Skeletal muscle tissue (tissue), 4 donors: Measurements from ENCODE around the gene TCAP. TPM values are rescaled to one million over a fixed set of nuclear protein-coding genes. Genes with fewer than 3 reads are reported as not detected.
"Not testable (repeated sequence)": the region's sequence is repeated elsewhere in the genome, so short reads cannot be mapped to it uniquely, and the experiment has no call there.

ENCODE experiments used
- H3K27ac ChIP-seq: one replicate; pipeline ENCODE4 v1.7.0; 2013; ENCODE audit warnings: mild to moderate bottlenecking, low read depth, low read length, inconsistent platforms
- H3K27me3 ChIP-seq, 3 donors: one replicate each; pipeline ENCODE4 v1.7.0; 2013; ENCODE audit warnings: low read length in 3 of 3; ENCODE audit not compliant: control insufficient read depth in 3 of 3, insufficient read depth in 3 of 3
- H3K36me3 ChIP-seq, 3 donors: one replicate each; pipeline ENCODE4 v1.7.0; 2013; ENCODE audit warnings: low read length in 3 of 3; ENCODE audit not compliant: control insufficient read depth in 3 of 3, insufficient read depth in 3 of 3
- H3K4me1 ChIP-seq, 3 donors: one replicate each; pipeline ENCODE4 v1.7.0; 2013; ENCODE audit warnings: low read length in 3 of 3, mild to moderate bottlenecking in 3 of 3; ENCODE audit not compliant: control insufficient read depth in 3 of 3, insufficient read depth in 3 of 3
- H3K4me3 ChIP-seq, 3 donors: one replicate each; pipeline ENCODE4 v1.7.0; 2013; ENCODE audit warnings: low read length in 3 of 3
- H3K9ac ChIP-seq, 3 donors: one replicate each; pipeline ENCODE4 v1.7.0; 2013; ENCODE audit warnings: low read length in 3 of 3, mild to moderate bottlenecking in 3 of 3, moderate library complexity in 2 of 3, low read depth in 1 of 3
- H3K9me3 ChIP-seq, 3 donors: one replicate each; pipeline ENCODE4 v1.7.0; 2013; ENCODE audit warnings: low read length in 3 of 3; ENCODE audit not compliant: control insufficient read depth in 3 of 3
- total RNA-seq: library from RNA; depleted of rRNA; stranded (reverse); fragments of >200 nt; gene quantifications from one replicate; pipeline ENCODE4 v1.2.3, GENCODE V29; 2014
- donor health status: Osteomylitis.

The TCAP gene
- total RNA-seq, 1 donor from 2014 or later = 78.8 TPM

- H3K27ac ChIP-seq = no peak overlapping the region
- no peaks in the 10 kb centered on the region for H3K27me3 ChIP-seq
- H3K36me3 ChIP-seq = peaks cover 6 to 28% (median 6%) of the 10 kb centered on the region in 3 donors
- no peaks in the 10 kb centered on the region for H3K9me3 ChIP-seq
- peaks cover 2 to 3% (median 3%) of the 10 kb centered on the region in 3 donors for H3K4me1 ChIP-seq
- H3K4me3 ChIP-seq = no peak overlapping the region
- no peak overlapping the region for H3K9ac ChIP-seq
Observed at GRCh38 chr17:39694593-39694992, 29.4 kb downstream of the TCAP start.

- peaks cover 2 to 3% (median 3%) of the 10 kb centered on the region in 3 donors for H3K4me1 ChIP-seq
- no peak overlapping the region for H3K4me3 ChIP-seq
- H3K9me3 ChIP-seq = no peaks in the 10 kb centered on the region
- H3K9ac ChIP-seq = no peak overlapping the region
- no peaks in the 10 kb centered on the region for H3K27me3 ChIP-seq
- peaks cover 6 to 25% (median 6%) of the 10 kb centered on the region in 3 donors for H3K36me3 ChIP-seq
- H3K27ac ChIP-seq = no peak overlapping the region
Observed at GRCh38 chr17:39695089-39695474, 29.9 kb downstream of the TCAP start.

DNA sequence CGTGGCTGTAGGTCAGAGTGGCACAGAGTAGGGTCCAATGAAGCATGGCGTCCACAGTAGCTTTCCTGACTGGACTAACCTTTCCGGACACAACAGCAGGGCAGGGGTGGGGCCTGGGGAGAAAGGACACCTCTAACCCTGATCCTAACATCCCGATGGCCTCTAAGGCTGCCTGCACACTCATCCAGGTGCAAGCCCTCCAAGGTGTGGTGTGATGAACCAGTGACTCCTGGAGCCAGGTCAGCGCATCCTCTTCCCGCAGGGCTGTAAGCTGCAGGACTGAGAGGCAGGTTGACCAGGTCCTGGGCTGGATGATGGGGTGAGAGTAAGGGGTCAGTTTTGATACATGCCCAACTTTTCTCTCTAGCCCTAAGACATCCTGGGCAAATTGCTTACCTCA, 31.6 kb downstream of the TCAP start:
- Histone ChIP-seq H3K4me3 (no peak overlapping the region), H3K27ac (no peak overlapping the region), H3K9me3 (no peaks in the 10 kb centered on the region), H3K27me3 (peaks cover 0 to 4% (median 0%) of the 10 kb centered on the region in 3 donors), H3K9ac (no peak overlapping the region), H3K36me3 (peaks cover 6 to 15% (median 6%) of the 10 kb centered on the region in 3 donors), H3K4me1 (peaks cover 12% of the 10 kb centered on the region in 3 donors)

DNA sequence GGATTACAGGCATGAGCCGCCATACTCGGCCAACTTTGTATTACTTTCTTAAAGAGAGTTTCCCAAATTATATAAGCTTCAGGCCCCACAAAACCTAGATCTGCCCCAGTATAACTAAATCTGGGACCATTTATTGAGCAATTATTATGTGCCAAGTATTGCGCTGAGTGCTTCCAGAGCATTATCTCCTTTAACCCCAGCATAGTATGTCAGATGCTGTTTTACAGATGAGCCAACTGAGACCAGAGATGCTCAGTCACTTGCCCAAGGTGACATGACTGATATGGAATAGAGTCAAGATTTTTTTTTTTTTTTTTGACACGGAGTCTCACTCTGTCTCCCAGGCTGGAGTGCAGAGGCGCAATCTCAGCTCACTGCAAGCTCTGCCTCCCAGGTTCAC, 32.8 kb downstream of the TCAP start:
- no peaks in the 10 kb centered on the region for H3K9me3 ChIP-seq
- H3K36me3 ChIP-seq = peaks cover 6 to 15% (median 6%) of the 10 kb centered on the region in 3 donors
- H3K27ac ChIP-seq = no peak overlapping the region
- H3K4me1 ChIP-seq = peaks cover 18 to 21% (median 19%) of the 10 kb centered on the region in 3 donors
- peaks cover 0 to 4% (median 0%) of the 10 kb centered on the region in 3 donors for H3K27me3 ChIP-seq
- H3K4me3 ChIP-seq = no peak overlapping the region
- no peak overlapping the region for H3K9ac ChIP-seq

GRCh38 chr17:39699157-39699817, 34.1 kb downstream of the TCAP start:
- not testable (repeated sequence) for H3K9me3 ChIP-seq, H3K27me3 ChIP-seq
- Histone ChIP-seq H3K9ac (peak overlapping the region; percentile 77 to 88 (median 84)), H3K36me3 (peaks cover 6 to 15% (median 6%) of the 10 kb centered on the region in 3 donors), H3K27ac (peak overlapping the region; percentile 71), H3K4me3 (peak overlapping the region; percentile 65 to 76 (median 75)), H3K4me1 (peaks cover 21 to 31% (median 25%) of the 10 kb centered on the region in 3 donors)

DNA sequence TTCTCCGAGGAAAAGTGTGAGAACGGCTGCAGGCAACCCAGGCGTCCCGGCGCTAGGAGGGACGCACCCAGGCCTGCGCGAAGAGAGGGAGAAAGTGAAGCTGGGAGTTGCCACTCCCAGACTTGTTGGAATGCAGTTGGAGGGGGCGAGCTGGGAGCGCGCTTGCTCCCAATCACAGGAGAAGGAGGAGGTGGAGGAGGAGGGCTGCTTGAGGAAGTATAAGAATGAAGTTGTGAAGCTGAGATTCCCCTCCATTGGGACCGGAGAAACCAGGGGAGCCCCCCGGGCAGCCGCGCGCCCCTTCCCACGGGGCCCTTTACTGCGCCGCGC, 34.6 kb downstream of the TCAP start, which contains the start of gene ERBB2:
ERBB2 (plus strand) TSS at position 247 of the 330 bp plus-strand sequence. CDS start 175 bp downstream, outside the sequence.
- peak within 1 kb of the TSS; percentile 77 to 88 (median 84) for H3K9ac ChIP-seq
- peaks cover 6 to 11% (median 6%) of the 10 kb centered on the region in 3 donors for H3K36me3 ChIP-seq
- H3K27ac ChIP-seq = peak within 1 kb of the TSS; percentile 71
- no peaks in the 10 kb centered on the region for H3K9me3 ChIP-seq
- peaks cover 26 to 36% (median 29%) of the 10 kb centered on the region in 3 donors for H3K4me1 ChIP-seq
- H3K4me3 ChIP-seq = peak within 1 kb of the TSS; percentile 65 to 76 (median 75)
- H3K27me3 ChIP-seq = peaks cover 0 to 4% (median 0%) of the 10 kb centered on the region in 3 donors

DNA sequence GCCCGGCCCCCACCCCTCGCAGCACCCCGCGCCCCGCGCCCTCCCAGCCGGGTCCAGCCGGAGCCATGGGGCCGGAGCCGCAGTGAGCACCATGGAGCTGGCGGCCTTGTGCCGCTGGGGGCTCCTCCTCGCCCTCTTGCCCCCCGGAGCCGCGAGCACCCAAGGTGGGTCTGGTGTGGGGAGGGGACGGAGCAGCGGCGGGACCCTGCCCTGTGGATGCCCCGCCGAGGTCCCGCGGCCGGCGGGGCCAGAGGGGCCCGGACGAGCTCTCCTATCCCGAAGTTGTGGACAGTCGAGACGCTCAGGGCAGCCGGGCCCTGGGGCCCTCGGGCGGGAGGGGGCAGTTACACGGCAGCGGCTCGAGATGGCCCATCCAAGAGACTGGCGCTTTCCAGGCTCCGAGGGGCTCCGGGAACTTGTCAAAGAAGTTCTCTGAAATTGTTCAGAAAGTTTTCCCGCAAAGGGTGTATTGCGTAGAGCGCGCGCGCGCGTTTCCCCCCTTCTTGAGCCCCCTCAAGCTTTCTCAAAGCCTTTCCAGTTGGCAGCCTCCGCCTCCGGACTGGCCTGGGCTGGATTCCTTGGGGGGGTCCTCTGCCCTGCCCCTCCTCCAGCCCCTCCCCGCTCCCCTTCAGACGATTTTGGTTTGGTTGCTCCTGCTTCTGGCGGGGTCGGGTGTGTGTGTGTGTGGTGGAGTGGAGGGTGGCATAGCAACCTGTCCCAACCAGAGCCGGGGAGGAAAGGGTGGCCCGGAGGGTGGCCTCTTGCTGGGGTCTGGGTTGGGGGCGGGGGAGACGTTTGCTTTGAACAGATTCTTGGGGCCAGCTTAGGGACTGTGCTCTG, 35.2 kb downstream of the TCAP start:
- Histone ChIP-seq H3K27me3 (peaks cover 0 to 4% (median 0%) of the 10 kb centered on the region in 3 donors), H3K9ac (peak overlapping the region; percentile 77 to 88 (median 84)), H3K4me3 (peak overlapping the region; percentile 65 to 76 (median 75)), H3K36me3 (peaks cover under 1 to 5% (median 1%) of the 10 kb centered on the region in 3 donors), H3K9me3 (no peaks in the 10 kb centered on the region), H3K4me1 (peaks cover 32 to 42% (median 35%) of the 10 kb centered on the region in 3 donors), H3K27ac (peak overlapping the region; percentile 71)

GRCh38 chr17:39701012-39701783, 36.0 kb downstream of the TCAP start:
- Histone ChIP-seq H3K9me3 (no peaks in the 10 kb centered on the region), H3K4me3 (peak overlapping the region; percentile 65 to 76 (median 75)), H3K36me3 (no peaks in the 10 kb centered on the region), H3K27me3 (peaks cover 0 to 4% (median 0%) of the 10 kb centered on the region in 3 donors), H3K27ac (peak overlapping the region; percentile 71), H3K4me1 (peaks cover 40 to 50% (median 43%) of the 10 kb centered on the region in 3 donors), H3K9ac (peak overlapping the region; percentile 77 to 88 (median 84))

- H3K4me3 ChIP-seq = peak overlapping the region in 1 of 3 donors; percentile 76
- peak overlapping the region; percentile 53 to 88 (median 59) for H3K9ac ChIP-seq
- no peaks in the 10 kb centered on the region for H3K9me3 ChIP-seq
- H3K4me1 ChIP-seq = peaks cover 43 to 57% (median 50%) of the 10 kb centered on the region in 3 donors
- H3K36me3 ChIP-seq = peaks cover under 1 to 4% (median 2%) of the 10 kb centered on the region in 3 donors
- H3K27ac ChIP-seq = no peak overlapping the region
- H3K27me3 ChIP-seq = peaks cover 0 to 4% (median 0%) of the 10 kb centered on the region in 3 donors
Observed at GRCh38 chr17:39701784-39702422, 36.8 kb downstream of the TCAP start.
